ENCODE data around the gene SNU13. TPM values are rescaled to one million over a fixed set of nuclear protein-coding genes. Genes with fewer than 3 reads are reported as not detected.

Gene SNU13
- total and polyA plus RNA-seq, 2 donors (not counting 1 experiment from before 2014, with no cell fraction given) = 61.6 to 164 TPM

DNA sequence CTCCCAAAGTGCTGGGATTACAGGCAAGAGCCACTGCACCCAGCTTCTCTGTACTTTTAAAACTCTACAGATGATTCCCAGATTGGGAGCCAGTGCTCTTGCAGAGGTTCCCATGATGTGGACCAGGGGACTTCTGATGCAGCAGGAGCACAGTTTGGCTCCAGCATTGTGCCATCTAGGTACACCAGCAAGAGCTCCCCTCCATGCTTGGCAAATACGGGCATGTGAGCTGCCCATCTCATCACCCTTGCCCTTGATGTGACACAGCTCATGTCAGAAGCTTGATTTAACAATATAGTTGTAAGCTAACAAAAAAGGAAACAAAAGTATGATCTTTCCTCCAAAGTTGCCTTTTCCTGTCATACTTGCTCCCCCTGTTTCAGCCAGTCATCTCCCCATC, 28.7 kb downstream of the SNU13 start:
- no peak for TF ChIP-seq EZH2 (IDR thresholded peaks at IDR 0.05; ENCODE audit: low read length, missing control alignments)
- TF ChIP-seq CTCF (conservative IDR thresholded peaks at IDR 0.05 in 1 of 2, IDR thresholded peaks at IDR 0.05 in 1 of 2; ENCODE audit: low read depth in 1 of 2, low read length in 2 of 2) = no peak
- Histone ChIP-seq H3K9me3 (ENCODE audit: control insufficient read depth, insufficient read depth, low read depth, low read length) (no peaks in the 10 kb centered on the region), H3K27ac (ENCODE audit: insufficient read depth, low read length) (no peak overlapping the region), H2AFZ (ENCODE audit: low read length) (no peak overlapping the region), H3K4me1 (ENCODE audit: control insufficient read depth, extremely low read depth, insufficient read depth, low read length) (no peaks in the 10 kb centered on the region), H3K27me3 (ENCODE audit: control insufficient read depth, insufficient read depth, low read length) (no peaks in the 10 kb centered on the region), H3K9ac (ENCODE audit: insufficient read depth, low read length) (no peak overlapping the region), H3K4me3 (replicated peaks in 1 of 4; ENCODE audit: control extremely low read depth in 1 of 4, insufficient read depth in 1 of 4, low read depth in 3 of 4, low read length in 4 of 4) (no peak overlapping the region), H3K36me3 (ENCODE audit: control insufficient read depth, insufficient read depth, low read length) (peaks cover 24% of the 10 kb centered on the region), H3K79me2 (ENCODE audit: control insufficient read depth, insufficient read depth, low read length) (no peaks in the 10 kb centered on the region), H4K20me1 (ENCODE audit: control insufficient read depth, extremely low read depth, insufficient read depth, low read length) (no peaks in the 10 kb centered on the region), H3K4me2 (ENCODE audit: extremely low read depth, insufficient read depth, low read length) (no peak overlapping the region)
- DNase-seq (ENCODE audit: low read depth in 2 of 2) = no peak

DNA sequence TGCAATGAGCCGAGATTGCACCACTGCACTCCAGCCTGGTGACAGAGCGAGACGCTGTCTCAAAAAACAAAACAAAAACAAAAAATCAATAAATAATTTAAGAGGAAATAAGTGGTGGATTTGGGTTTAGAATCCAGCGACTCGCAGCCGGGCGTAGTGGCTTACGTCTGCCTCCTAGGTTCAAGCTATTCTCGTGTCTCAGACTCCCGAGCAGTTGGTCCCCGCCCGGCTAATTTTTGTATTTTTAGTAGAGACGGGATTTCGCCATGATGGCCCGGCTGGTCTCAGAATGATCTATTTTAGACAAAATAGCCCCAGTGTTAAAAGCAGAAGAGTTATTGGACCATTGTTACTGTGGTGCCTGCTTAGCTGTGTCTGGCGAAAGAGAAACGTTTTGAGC, 29.8 kb downstream of the SNU13 start:
- TF ChIP-seq EZH2 (IDR thresholded peaks at IDR 0.05; ENCODE audit: low read length, missing control alignments) (no peak), CTCF (conservative IDR thresholded peaks at IDR 0.05 in 1 of 2, IDR thresholded peaks at IDR 0.05 in 1 of 2; ENCODE audit: low read depth in 1 of 2, low read length in 2 of 2) (no peak)
- DNase-seq (ENCODE audit: low read depth in 2 of 2) = no peak
- no peaks in the 10 kb centered on the region for H3K27me3 ChIP-seq (ENCODE audit: control insufficient read depth, insufficient read depth, low read length)
- H4K20me1 ChIP-seq (ENCODE audit: control insufficient read depth, extremely low read depth, insufficient read depth, low read length) = no peaks in the 10 kb centered on the region
- no peaks in the 10 kb centered on the region for H3K4me1 ChIP-seq (ENCODE audit: control insufficient read depth, extremely low read depth, insufficient read depth, low read length)
- no peak overlapping the region for H3K27ac ChIP-seq (ENCODE audit: insufficient read depth, low read length)
- no peak overlapping the region for H3K4me3 ChIP-seq (replicated peaks in 1 of 4; ENCODE audit: control extremely low read depth in 1 of 4, insufficient read depth in 1 of 4, low read depth in 3 of 4, low read length in 4 of 4)
- H3K9ac ChIP-seq (ENCODE audit: insufficient read depth, low read length) = no peak overlapping the region
- H3K79me2 ChIP-seq (ENCODE audit: control insufficient read depth, insufficient read depth, low read length) = no peaks in the 10 kb centered on the region
- H3K9me3 ChIP-seq (ENCODE audit: control insufficient read depth, insufficient read depth, low read depth, low read length) = no peaks in the 10 kb centered on the region
- no peak overlapping the region for H2AFZ ChIP-seq (ENCODE audit: low read length)
- H3K36me3 ChIP-seq (ENCODE audit: control insufficient read depth, insufficient read depth, low read length) = peaks cover 24% of the 10 kb centered on the region
- H3K4me2 ChIP-seq (ENCODE audit: extremely low read depth, insufficient read depth, low read length) = no peak overlapping the region

GRCh38 chr22:41657709-41658108, 31.0 kb downstream of the SNU13 start:
- Histone ChIP-seq H3K36me3 (ENCODE audit: control insufficient read depth, insufficient read depth, low read length) (peaks cover 25% of the 10 kb centered on the region), H3K4me2 (ENCODE audit: extremely low read depth, insufficient read depth, low read length) (no peak overlapping the region), H3K4me1 (ENCODE audit: control insufficient read depth, extremely low read depth, insufficient read depth, low read length) (no peaks in the 10 kb centered on the region), H3K27ac (ENCODE audit: insufficient read depth, low read length) (no peak overlapping the region), H2AFZ (ENCODE audit: low read length) (no peak overlapping the region), H3K4me3 (replicated peaks in 1 of 4; ENCODE audit: control extremely low read depth in 1 of 4, insufficient read depth in 1 of 4, low read depth in 3 of 4, low read length in 4 of 4) (no peak overlapping the region), H3K27me3 (ENCODE audit: control insufficient read depth, insufficient read depth, low read length) (no peaks in the 10 kb centered on the region), H3K9me3 (ENCODE audit: control insufficient read depth, insufficient read depth, low read depth, low read length) (no peaks in the 10 kb centered on the region), H3K79me2 (ENCODE audit: control insufficient read depth, insufficient read depth, low read length) (no peaks in the 10 kb centered on the region), H3K9ac (ENCODE audit: insufficient read depth, low read length) (no peak overlapping the region), H4K20me1 (ENCODE audit: control insufficient read depth, extremely low read depth, insufficient read depth, low read length) (no peaks in the 10 kb centered on the region)
- DNase-seq (ENCODE audit: low read depth in 2 of 2) = no peak
- no peak for TF ChIP-seq EZH2 (IDR thresholded peaks at IDR 0.05; ENCODE audit: low read length, missing control alignments)
- TF ChIP-seq CTCF (conservative IDR thresholded peaks at IDR 0.05 in 1 of 2, IDR thresholded peaks at IDR 0.05 in 1 of 2; ENCODE audit: low read depth in 1 of 2, low read length in 2 of 2) = no peak

Measured in fibroblast of lung (primary cell).